HUES48 (cell line): ENCODE results near the gene FBXW12.
"Not testable (repeated sequence)": the region's sequence is repeated elsewhere in the genome, so short reads cannot be mapped to it uniquely, and the experiment has no call there.

Experiments
- H3K27ac ChIP-seq: one replicate; pipeline ENCODE4 v1.7.0; 2013; ENCODE audit warnings: low read depth, low read length, inconsistent platforms
- H3K27me3 ChIP-seq: 2 replicates; pipeline ENCODE4 v1.6.1; 2013; ENCODE audit warnings: mild to moderate bottlenecking, low read length; ENCODE audit not compliant: control insufficient read depth, insufficient read depth
- H3K36me3 ChIP-seq: 2 replicates; pipeline ENCODE4 v1.6.1; 2013; ENCODE audit warnings: low read length; ENCODE audit not compliant: control insufficient read depth, insufficient read depth
- H3K4me1 ChIP-seq: 2 replicates; pipeline ENCODE4 v1.6.1; 2013; ENCODE audit warnings: mild to moderate bottlenecking, low read length; ENCODE audit not compliant: control insufficient read depth, insufficient read depth
- H3K4me3 ChIP-seq: 2 replicates; pipeline ENCODE4 v1.5.1; 2013; ENCODE audit warnings: mild to moderate bottlenecking, low read depth, low read length
- H3K9ac ChIP-seq: 2 replicates; pipeline ENCODE4 v1.6.1; 2013; ENCODE audit warnings: mild to moderate bottlenecking, low read depth, low read length, moderate library complexity
- H3K9me3 ChIP-seq: 2 replicates; pipeline ENCODE4 v1.6.1; 2013; ENCODE audit warnings: low read length; ENCODE audit not compliant: control insufficient read depth, insufficient read depth

FBXW12 gene

GRCh38 chr3:48371651-48372376 is at the start of gene FBXW12:
FBXW12 (plus strand) TSS chr3:48372219; CDS start chr3:48372768, 549 bp downstream.
- no peaks in the 10 kb centered on the region for H3K36me3 ChIP-seq
- no peak within 1 kb of the TSS for H3K4me3 ChIP-seq
- no peaks in the 10 kb centered on the region for H3K27me3 ChIP-seq
- no peaks in the 10 kb centered on the region for H3K9me3 ChIP-seq
- no peak within 1 kb of the TSS for H3K9ac ChIP-seq
- peaks cover 19% of the 10 kb centered on the region for H3K4me1 ChIP-seq
- peak within 1 kb of the TSS; percentile 51 for H3K27ac ChIP-seq

DNA sequence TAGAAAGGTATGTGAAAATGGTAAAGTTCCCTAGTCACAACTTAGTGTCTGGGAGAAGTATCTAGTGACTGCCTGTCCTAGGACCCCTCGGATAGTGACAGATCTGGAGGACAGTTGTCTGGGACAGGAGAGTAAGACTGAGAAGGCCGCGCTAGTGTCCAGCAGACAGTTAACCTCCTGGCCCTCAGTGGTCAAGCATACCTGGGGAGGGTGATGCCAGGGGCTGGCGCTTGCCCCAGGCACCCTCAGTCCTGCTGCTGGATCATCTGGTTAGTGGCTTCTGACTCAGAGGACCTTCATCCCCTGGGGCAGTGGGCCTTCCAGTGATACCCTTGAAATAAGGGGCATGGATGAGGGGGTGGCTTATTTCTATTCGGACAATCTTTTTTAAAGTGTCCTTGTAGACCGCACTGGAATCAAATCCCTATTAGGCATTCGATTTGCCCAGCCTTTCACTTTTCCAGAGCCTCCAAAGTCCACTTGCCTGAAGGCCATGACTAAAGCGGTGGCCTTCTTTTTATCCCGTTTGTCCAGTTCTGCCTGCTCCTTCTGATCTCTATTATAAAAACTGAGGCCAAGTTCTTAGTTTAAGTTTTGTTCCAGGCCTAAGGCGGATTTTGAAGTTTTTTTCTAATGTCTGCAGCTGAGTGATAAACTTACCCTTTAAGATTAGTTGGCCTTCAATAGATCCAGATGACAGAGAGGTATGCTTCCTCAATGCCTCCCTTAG is 40.1 kb upstream of the FBXW12 start:
- H3K27ac ChIP-seq, H3K4me1 ChIP-seq, H3K36me3 ChIP-seq, H3K9ac ChIP-seq, H3K9me3 ChIP-seq, H3K27me3 ChIP-seq, H3K4me3 ChIP-seq: not testable (repeated sequence)

DNA sequence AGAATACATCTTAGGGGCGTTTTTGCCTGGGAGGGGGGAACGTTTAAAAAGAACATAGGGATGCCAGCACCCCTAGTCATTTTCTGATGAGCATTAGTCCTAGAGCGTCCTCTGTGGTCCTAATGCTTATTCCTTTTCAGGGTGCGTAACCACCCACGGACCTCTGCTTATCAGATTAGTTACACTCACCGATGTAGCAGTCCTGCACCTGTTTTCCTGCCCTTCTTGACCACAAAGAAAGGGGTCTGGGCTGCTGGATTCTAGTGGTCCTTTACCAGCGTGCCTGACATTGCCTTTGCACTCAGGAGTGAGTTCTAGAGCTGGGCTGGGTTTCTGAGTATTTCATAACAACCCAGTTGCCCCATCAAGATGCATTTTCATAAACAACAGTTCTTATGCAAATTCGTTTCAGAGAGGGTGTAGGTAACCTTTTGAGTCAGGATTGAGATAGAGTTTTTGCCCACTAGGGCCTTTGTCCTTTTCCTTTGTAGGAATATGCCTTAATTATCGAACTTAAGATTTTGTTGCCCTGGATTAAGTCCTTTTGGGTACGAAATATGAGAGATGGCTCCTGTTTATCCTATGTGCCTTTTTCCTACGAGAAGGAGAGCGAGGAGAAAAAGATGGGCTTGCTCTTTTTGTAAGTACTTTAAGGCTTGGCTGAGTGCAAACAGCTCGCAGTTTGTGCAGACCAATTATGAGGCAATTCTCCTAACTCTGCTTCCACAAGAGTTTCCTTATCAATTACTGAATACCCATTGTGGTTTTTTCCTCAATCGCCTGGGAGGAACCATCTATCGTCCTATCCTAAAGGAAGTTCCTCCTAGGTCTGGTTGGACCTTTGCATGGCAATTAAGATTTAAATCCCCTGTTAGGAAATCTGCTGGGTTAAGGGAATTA is 38.4 kb upstream of the FBXW12 start, which contains the start of gene SPINK8:
TSS of gene SPINK8 (minus strand) at position 316 of the 900 bp plus-strand sequence. CDS start 5,320 bp downstream, outside the sequence.
- H3K27me3 ChIP-seq, H3K4me1 ChIP-seq, H3K9me3 ChIP-seq, H3K9ac ChIP-seq, H3K36me3 ChIP-seq, H3K27ac ChIP-seq, H3K4me3 ChIP-seq: not testable (repeated sequence)

DNA sequence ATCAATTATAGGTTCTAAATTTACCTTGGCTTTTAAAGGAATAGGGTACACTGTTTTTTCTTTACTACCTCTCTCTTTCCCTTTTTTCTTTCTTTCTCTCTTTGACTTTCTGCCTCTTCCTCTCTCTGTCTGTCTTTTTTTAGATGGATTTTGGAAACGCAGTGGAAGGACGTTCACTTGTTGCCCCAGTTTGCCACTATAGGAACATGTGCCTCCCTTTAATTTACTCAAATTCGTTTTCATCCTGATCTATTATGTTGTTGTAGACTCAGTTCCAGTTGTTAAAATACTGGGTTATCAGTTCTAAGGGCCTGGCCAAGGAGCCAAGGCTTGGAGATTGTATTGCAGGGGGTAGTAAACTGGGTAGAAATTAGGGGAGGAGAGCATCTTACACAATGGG is 37.4 kb upstream of the FBXW12 start:
- no peaks in the 10 kb centered on the region for H3K9me3 ChIP-seq
- H3K4me3 ChIP-seq: no peak overlapping the region
- no peak overlapping the region for H3K9ac ChIP-seq
- H3K4me1 ChIP-seq: no peaks in the 10 kb centered on the region
- H3K36me3 ChIP-seq: no peaks in the 10 kb centered on the region
- H3K27me3 ChIP-seq: no peaks in the 10 kb centered on the region
- H3K27ac ChIP-seq: no peak overlapping the region

DNA sequence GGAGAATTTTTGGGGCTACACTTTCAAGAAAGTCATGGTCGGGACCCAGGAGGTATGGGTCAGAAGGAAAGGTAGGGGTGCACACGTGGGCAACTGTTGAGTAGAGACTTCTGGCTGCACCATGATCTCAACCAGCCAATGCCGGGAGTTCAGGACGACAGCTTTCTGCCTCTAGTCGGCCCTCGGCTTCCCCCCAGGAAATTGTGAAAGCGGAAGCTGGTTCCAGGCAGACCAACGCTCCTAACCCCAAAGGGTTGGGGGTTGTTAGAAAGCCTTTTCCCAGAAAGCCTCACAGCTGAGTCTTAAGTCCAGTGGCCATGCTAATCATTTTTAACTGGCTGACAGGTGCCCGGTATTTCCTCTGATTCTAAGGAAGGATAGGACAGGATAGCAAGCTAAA is 36.7 kb upstream of the FBXW12 start:
- H3K9ac ChIP-seq, H3K36me3 ChIP-seq, H3K27me3 ChIP-seq, H3K4me3 ChIP-seq, H3K27ac ChIP-seq, H3K4me1 ChIP-seq, H3K9me3 ChIP-seq: not testable (repeated sequence)

- not testable (repeated sequence) for H3K4me1 ChIP-seq
These were observed 34.5 kb upstream of the FBXW12 start for GRCh38 chr3:48337536-48337935.

DNA sequence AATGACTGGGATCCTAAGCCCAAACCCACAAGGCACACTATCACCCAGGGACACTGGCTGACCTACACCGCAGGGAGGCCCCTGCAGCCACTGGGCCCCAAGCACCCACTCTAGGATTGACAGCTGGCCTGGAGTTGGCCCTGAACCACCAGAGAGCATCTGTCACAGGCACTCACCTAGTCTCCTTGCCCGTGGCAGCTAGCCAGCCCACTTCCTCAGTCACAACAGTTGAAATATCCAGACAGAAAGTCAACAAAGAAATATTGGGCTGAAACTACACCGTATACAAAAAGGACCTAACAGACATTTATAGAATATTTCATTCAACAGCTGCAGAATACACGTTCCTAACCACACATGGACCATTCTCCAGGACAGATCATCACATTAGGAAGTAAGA is 33.4 kb upstream of the FBXW12 start:
- Histone ChIP-seq H3K9me3 (no peaks in the 10 kb centered on the region), H3K36me3 (no peaks in the 10 kb centered on the region), H3K4me3 (no peak overlapping the region), H3K27ac (no peak overlapping the region), H3K27me3 (no peaks in the 10 kb centered on the region), H3K4me1 (no peaks in the 10 kb centered on the region), H3K9ac (no peak overlapping the region)

More at GRCh38 chr3:48337536-48337935, 34.5 kb upstream of the FBXW12 start:
- not testable (repeated sequence) for H3K36me3 ChIP-seq, H3K27ac ChIP-seq, H3K4me3 ChIP-seq, H3K27me3 ChIP-seq, H3K9me3 ChIP-seq, H3K9ac ChIP-seq

DNA sequence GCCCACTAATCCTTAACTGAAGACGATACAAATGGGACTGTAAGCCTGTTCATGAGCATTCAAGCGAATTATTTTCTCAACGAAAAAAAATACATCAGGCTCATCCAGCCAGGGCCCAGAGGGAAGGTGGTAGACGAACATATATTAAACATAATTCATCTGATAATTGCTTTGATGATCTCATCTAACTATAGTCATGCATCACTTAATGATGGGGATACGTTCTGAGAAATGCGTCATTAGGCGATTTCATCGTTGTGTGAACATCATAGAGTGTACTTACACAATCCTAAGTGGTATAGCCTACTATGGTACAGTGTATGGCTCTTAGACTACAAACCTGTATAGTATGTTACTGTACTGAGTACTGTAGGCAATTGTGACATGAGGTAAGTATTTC is 28.6 kb upstream of the FBXW12 start:
- H3K4me3 ChIP-seq: no peak overlapping the region
- H3K27ac ChIP-seq: no peak overlapping the region
- no peaks in the 10 kb centered on the region for H3K27me3 ChIP-seq
- H3K4me1 ChIP-seq: no peaks in the 10 kb centered on the region
- no peaks in the 10 kb centered on the region for H3K36me3 ChIP-seq
- H3K9me3 ChIP-seq: no peaks in the 10 kb centered on the region
- no peak overlapping the region for H3K9ac ChIP-seq

DNA sequence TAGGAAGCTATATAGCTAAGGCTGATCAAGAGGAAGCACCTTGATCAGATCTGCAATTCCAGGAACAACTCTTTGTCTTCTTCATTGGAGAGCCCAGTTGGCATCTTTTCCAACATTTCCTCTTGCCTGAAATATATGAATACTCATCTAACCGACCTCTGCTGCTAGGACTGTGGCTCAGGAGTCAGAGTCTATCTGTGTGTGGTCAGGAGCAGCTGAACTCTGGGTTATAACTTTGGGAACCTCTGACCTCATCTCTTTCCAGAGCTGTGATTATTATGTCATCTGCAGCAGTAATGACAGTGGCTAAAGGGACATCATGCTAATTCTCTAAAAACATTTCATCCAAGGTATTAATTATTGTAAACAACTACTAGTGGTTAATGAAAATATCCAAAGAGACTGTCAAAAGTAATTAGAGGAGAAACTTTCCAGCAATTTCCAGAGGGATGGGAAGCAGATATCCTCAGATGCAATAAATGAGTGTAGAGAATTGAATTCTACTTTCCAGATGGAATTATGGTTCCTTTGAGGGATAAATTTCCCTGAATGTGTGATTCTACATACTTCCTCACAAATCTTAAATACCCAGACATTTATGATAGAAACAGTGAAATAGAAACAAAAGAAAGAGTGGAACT is 27.0 kb upstream of the FBXW12 start:
- Histone ChIP-seq H3K4me3 (no peak overlapping the region), H3K27me3 (no peaks in the 10 kb centered on the region), H3K36me3 (no peaks in the 10 kb centered on the region), H3K4me1 (no peaks in the 10 kb centered on the region), H3K27ac (no peak overlapping the region), H3K9ac (no peak overlapping the region), H3K9me3 (no peaks in the 10 kb centered on the region)

- no peaks in the 10 kb centered on the region for H3K9me3 ChIP-seq
- H3K4me1 ChIP-seq: no peaks in the 10 kb centered on the region
- no peak overlapping the region for H3K9ac ChIP-seq
- no peaks in the 10 kb centered on the region for H3K36me3 ChIP-seq
- no peak overlapping the region for H3K4me3 ChIP-seq
- H3K27me3 ChIP-seq: no peaks in the 10 kb centered on the region
- H3K27ac ChIP-seq: no peak overlapping the region
These were observed 26.0 kb upstream of the FBXW12 start for GRCh38 chr3:48345946-48346572.
